WTC11 (cell line): ENCODE results near the gene CNTN5.

Experiments used
- FOXP1 ChIP-seq: sonication (generic); formaldehyde crosslinking; IDR thresholded peaks from 2 replicates; pipeline ENCODE4 v1.8.0; 2022; ENCODE audit warnings: missing genetic modification reagents, mild to moderate bottlenecking, moderate library complexity, borderline replicate concordance
- MYBL2 ChIP-seq: sonication (generic); formaldehyde crosslinking; IDR thresholded peaks from 2 replicates; pipeline ENCODE4 v1.8.1; 2023; ENCODE audit warnings: mild to moderate bottlenecking, moderate library complexity, missing genetic modification reagents
- NFATC4 ChIP-seq: fragments of 250-450 bp; sonication (Bioruptor Pico); IDR thresholded peaks from 2 replicates; pipeline ENCODE4 v1.9.0; 2021; ENCODE audit warnings: mild to moderate bottlenecking
- SP1 ChIP-seq: sonication (generic); formaldehyde crosslinking; conservative IDR thresholded peaks from 2 replicates; pipeline ENCODE4 v1.8.1; 2022; ENCODE audit warnings: missing genetic modification reagents
- TF ChIP-seq, protein P1 (sequence below): sonication (generic); formaldehyde crosslinking; IDR thresholded peaks from 2 replicates; pipeline ENCODE4 v1.8.1; 2023; ENCODE audit warnings: mild to moderate bottlenecking, missing genetic modification reagents, moderate library complexity
- TF ChIP-seq, protein P2 (sequence below): fragments of 200-600 bp; IDR thresholded peaks from 2 replicates; pipeline ENCODE4 v1.8.0; 2022; ENCODE audit warnings: antibody characterized with exemption
- TF ChIP-seq, protein P3 (sequence below): sonication (generic); formaldehyde crosslinking; IDR thresholded peaks from 2 replicates; pipeline ENCODE4 v1.8.1; 2023; ENCODE audit warnings: mild to moderate bottlenecking, missing genetic modification reagents, moderate library complexity
- TF ChIP-seq, protein P4 (sequence below): sonication (generic); formaldehyde crosslinking; IDR thresholded peaks from 2 replicates; pipeline ENCODE4 v1.8.1; 2022; ENCODE audit warnings: low read depth, mild to moderate bottlenecking, moderate library complexity, missing genetic modification reagents, borderline replicate concordance

DNA sequence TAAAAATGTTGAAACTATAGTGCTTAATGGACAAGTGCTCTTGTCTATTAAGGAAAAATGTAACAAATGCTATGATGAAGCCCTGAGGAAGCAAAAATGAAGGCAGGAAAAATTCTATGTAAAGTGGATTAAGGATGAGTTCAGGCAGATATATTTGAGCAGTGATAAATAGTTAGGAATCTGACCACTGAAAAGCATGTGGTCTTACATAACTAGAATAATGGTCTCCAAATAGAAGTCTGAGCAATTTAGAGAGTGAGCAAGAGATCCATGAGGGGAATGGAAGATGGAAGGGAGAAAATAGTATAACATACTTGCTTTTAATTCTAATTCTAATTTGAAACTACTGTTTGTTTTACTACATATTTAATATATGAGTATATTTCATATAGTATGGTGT is 1155.7 kb downstream of the CNTN5 start:
- TF ChIP-seq FOXP1 (CRISPR knock-in tag) (no peak), SP1 (CRISPR knock-in tag) (no peak), NFATC4 (no peak), MYBL2 (CRISPR knock-in tag) (no peak)
- TF ChIP-seq, protein P1, sequence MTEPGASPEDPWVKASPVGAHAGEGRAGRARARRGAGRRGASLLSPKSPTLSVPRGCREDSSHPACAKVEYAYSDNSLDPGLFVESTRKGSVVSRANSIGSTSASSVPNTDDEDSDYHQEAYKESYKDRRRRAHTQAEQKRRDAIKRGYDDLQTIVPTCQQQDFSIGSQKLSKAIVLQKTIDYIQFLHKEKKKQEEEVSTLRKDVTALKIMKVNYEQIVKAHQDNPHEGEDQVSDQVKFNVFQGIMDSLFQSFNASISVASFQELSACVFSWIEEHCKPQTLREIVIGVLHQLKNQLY (CRISPR knock-in tag), result no peak
- TF ChIP-seq, protein P2, sequence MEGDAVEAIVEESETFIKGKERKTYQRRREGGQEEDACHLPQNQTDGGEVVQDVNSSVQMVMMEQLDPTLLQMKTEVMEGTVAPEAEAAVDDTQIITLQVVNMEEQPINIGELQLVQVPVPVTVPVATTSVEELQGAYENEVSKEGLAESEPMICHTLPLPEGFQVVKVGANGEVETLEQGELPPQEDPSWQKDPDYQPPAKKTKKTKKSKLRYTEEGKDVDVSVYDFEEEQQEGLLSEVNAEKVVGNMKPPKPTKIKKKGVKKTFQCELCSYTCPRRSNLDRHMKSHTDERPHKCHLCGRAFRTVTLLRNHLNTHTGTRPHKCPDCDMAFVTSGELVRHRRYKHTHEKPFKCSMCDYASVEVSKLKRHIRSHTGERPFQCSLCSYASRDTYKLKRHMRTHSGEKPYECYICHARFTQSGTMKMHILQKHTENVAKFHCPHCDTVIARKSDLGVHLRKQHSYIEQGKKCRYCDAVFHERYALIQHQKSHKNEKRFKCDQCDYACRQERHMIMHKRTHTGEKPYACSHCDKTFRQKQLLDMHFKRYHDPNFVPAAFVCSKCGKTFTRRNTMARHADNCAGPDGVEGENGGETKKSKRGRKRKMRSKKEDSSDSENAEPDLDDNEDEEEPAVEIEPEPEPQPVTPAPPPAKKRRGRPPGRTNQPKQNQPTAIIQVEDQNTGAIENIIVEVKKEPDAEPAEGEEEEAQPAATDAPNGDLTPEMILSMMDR, result no peak
- TF ChIP-seq, protein P3, sequence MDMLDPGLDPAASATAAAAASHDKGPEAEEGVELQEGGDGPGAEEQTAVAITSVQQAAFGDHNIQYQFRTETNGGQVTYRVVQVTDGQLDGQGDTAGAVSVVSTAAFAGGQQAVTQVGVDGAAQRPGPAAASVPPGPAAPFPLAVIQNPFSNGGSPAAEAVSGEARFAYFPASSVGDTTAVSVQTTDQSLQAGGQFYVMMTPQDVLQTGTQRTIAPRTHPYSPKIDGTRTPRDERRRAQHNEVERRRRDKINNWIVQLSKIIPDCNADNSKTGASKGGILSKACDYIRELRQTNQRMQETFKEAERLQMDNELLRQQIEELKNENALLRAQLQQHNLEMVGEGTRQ (CRISPR knock-in tag), result no peak
- TF ChIP-seq, protein P4, sequence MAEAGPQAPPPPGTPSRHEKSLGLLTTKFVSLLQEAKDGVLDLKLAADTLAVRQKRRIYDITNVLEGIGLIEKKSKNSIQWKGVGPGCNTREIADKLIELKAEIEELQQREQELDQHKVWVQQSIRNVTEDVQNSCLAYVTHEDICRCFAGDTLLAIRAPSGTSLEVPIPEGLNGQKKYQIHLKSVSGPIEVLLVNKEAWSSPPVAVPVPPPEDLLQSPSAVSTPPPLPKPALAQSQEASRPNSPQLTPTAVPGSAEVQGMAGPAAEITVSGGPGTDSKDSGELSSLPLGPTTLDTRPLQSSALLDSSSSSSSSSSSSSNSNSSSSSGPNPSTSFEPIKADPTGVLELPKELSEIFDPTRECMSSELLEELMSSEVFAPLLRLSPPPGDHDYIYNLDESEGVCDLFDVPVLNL (CRISPR knock-in tag), result no peak
